HG02885 (cell line): Measurements from ENCODE around the gene SCN9A.
"Not testable (repeated sequence)": the region's sequence is repeated elsewhere in the genome, so short reads cannot be mapped to it uniquely, and the experiment has no call there.

Experiments used
- ATAC-seq: cut with Tn5 transposase; IDR thresholded peaks from one replicate; pipeline ENCODE4 v1.9.1; 2021; ENCODE audit warnings: mild to moderate bottlenecking; ENCODE audit not compliant: unreplicated experiment, poor library complexity

SCN9A gene

DNA sequence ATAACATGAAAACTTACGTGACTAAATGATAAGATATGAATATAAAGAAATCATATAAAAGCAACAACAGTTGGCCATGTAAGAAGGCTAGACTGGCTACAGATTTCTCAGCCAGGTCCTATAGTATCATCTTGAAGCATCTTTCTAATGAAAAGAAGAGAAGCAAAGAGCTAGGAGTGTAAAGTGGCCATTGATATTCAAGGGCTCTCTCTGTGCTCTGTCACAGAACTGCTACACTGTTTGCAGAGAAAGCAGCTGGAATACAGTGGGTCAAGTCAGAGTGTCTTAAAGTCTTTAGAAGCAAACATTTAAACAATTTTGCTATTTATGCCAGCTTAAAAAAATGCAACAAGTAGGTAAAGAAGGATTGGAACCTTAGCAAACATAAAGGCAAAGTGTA, 118.8 kb downstream of the SCN9A start:
- ATAC-seq, result no peak

DNA sequence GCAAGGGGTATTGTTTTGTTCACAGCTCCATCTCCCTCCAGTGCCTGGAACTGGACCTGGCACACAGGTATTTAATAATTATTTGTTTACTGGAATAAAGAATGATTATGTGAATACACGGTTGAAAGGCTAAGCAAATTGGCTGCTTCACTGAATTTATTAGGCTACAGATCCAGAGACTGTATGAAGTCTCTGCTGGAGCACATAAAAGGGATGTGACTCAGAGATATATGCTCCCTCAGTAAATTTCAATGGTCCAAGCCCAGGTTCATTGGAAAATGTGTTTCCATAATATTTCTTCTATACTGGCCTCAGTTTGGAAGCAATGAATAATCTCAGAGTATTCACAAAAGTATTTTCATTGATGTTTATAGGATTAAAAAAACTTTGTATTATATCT, 126.4 kb downstream of the SCN9A start:
- no peak for ATAC-seq

DNA sequence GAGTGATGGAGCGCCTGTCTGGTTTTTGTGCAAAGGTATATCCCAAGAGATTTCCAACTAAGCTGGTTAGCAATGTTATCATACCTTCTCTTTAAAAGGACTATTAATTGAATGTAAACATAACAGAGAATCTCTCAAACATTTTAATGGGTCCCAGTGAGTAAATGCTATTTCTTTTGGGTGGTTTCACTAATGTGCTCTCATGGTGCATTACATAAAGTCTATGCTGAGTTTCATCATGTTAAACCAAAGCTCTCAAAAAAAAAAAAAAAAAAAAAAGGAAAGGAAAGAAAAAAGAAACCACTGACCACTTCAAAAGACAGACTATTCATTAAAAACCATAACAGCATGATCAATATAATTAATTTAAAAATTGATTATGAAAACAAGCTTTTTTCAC, 128.8 kb downstream of the SCN9A start:
- ATAC-seq, result no peak

DNA sequence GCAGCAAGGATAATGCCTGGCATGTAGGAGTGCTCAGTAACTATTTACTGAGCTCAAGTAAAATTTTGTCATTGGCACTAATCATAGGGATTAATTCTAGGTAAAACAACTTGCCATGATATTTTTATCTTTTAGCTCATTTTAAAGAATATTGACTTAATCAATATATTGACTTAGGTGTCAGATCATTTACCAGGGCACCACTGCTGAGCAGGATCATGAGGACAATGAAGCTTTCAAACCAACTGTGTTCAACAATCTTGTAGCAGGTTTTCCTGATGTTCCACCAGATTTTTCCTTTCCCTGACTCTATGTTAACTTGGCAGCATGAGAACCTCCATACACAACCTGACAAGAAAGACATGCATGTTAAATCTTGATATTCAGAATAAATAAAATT, 133.4 kb downstream of the SCN9A start:
- ATAC-seq, result no peak

DNA sequence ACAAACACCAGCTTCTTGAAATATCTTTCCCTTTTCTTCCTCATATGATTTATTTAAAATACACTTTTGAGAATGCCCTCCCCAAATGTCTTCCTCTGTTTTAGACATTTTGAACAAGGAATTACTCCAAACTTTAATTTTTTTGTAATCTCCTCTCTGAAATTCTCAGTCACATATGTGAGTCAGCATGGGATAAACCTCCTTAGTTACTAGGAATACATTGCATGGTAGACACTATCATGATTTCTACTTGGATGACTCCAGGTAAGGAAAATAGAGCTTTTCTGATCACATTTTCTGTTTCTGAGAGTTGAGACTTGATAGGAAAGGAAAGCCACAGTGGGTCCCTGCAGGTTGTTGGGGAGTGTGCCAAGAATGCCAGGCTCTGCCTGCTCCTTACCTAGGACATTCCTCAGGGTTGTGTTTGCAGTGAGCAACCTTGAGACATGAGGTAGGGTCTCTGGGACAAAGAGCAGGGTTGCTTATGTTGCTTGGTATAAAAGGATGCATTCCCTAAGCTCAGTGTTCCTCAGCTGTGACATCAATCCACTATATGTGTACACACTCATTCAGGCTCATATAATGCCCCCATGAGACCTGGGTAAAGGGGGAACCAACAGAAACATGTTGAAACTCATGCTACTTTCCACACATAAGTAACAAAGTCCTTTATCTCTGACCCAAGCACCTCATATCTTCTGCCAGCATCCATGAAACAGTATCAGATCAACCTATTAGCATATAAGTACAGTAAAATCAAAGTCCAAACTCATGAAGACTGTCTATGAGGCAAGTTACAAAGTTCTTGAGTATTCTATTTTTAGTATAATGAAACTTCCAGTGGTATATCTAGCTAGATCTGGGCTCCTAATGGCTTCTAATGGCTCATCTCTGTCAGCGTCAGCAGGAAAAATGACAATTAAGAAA, 135.1 kb downstream of the SCN9A start:
- no peak for ATAC-seq

DNA sequence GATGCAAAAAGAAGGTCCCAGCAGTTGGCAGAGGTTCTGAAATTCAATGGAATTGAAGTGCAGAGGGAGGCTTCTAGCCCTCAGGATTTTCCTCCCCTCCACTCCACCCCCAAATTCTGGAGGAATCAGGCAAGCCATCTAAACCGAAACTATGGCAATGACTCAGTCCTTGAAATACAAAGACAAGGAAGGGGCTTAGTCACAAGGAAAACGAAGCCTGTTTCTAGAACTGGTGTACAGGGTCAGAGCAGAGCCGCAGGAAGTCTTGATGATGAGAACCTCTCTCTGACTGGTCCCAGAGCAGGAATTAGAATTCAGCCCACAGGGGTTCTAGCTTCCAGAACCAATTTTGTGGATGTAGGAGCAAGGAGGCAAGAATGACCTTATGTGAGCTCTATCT, 136.2 kb downstream of the SCN9A start:
- no peak for ATAC-seq

DNA sequence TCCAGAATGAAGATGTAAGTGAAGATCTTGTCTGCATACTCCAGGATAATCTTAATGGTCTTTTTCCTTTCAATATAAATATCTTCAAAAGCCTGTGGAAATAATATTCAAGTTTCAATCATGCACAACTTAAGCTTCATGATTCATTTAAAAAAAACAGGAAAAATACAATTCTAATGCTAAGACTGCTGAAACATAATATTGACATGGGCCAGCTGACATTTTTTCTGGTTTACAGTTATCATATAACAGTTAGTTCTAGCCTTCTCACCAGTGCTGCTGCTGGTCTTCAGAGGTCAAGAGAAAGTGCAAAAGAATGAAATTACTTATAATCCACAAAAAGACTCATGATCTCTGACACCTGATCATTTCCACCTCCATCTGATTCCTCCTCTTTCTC, 137.6 kb downstream of the SCN9A start:
- no peak for ATAC-seq

DNA sequence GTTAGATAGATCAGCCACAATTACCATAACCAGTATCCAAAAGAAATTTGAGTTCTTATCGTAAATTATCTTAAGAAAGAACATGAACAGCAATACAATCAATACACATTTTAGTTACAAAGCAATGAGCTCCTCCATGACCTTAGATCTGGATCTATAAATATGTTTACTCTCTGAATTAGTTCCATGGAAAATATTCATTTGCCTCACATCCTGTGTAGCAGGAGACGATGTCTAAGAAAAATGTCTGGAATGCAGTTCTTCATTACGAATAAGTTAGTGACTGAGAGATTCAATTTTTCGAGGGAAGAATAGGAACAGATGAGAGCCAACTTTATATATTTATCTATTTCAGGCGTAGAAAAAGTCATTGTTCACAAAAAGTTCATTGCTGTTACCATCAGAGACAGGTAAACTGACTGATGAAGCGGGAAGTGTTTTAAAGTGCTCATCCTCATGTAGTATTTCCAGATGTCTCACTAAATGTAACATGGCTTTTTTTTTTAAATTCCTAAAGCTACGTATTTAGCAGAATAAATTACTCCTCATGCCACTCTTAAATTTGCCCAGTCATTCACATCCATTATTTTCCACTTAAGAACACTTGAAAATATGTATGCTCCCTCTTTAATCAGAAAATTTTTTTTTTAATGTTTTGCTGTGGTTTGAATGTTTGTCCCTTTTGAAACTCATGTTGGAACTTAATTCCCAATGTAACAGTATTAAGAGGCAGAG, 141.5 kb downstream of the SCN9A start:
- no peak for ATAC-seq

DNA sequence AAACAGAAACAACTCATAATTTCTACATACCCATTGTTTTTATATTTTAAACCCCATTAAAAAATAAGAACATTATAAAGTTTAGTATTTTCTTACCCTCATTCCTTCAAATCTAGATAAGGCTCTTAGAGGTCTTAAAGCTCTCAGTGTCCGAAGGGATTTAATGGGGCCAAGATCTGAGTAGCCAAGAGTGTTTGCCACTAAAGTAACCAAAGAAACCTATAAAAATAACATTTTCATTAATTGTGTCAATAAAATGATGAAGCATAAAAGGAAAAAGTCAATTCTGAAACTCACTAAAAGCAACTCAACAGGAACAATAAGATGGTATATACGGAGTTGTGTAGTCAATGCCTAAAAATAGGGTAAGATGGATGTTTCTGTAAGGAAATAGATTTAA, 142.5 kb downstream of the SCN9A start:
- ATAC-seq, result no peak

DNA sequence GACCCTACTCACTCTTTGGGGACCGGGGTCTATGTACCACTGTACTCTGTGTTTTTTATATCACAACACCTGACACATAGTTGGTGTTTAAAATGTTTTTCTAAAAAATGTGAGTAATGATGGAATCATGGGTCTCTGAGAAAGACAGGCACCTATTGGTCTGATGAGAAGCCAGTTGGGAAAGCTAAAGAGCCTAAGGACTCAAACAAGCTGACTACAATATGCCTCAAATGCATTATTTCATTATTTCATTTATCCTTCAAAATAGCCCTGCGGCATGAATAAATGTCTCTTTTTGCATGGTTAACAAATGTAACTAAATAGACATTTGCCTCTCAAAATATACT, 145.0 kb downstream of the SCN9A start:
- no peak for ATAC-seq

DNA sequence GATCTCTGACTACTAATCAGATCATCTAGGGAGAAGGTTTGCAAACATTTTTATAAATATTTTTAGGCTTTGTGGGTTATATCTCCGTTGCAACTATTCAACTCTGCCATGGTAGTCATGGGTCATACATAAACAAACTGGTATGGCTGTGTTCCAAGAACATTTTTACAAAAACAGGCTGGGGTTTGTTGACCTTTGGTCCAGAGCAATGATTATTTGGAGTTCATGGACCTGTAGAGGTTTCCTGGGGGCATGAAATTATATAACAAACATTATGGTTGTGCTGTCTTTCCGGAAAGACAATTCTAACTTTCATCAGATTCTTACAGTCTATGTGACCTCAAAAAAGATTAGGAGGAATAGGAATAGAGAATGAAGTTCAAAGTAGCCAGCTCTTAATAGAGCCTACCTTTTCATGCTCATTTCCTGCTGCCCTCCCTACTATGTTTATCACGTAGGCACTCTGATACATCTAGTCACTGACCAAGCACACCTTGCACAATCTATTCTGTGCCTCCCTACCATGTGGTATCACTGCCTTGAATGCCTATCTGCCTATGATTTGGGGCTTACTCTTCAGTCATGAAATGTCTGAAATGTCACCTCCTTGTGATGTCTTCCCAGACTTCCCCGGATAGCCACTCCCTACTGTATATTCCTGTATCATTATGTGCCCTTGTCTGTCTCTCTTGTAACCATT, 145.6 kb downstream of the SCN9A start:
- no peak for ATAC-seq

DNA sequence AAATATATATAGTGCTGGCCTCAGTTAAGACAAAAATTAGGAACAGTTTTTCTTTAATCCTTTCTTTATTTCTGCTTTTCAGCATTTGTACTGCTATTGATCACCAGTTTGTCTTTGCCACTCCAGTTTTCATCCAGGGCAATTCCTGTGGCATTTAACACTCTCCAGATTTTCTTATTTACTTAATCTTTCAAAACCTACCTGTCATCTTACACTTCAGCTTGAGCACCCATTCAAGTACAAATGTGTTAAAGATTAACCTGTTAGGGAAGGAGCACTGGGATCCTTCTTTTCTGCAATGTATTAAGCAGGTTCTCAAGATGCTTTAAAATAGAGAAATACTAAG, 146.1 kb downstream of the SCN9A start:
- ATAC-seq, result no peak

DNA sequence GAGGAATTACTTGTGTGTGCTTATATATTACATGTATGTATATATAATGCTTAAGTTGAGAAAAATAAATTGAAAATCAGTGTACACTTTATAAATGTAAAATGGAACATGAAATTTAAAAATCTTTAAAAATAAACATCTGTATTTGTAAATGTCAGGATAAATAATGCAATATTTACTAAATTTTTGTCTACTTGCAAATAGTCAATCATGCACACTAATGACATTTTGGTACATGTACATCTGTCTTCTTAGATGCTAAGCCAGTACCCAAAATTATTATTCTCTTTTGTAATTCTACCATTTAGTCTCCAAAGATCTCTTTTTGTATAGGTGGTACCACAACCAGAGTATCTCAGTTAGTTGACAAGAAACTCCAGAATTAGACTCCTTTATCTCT, 151.5 kb downstream of the SCN9A start:
- ATAC-seq, result no peak

DNA sequence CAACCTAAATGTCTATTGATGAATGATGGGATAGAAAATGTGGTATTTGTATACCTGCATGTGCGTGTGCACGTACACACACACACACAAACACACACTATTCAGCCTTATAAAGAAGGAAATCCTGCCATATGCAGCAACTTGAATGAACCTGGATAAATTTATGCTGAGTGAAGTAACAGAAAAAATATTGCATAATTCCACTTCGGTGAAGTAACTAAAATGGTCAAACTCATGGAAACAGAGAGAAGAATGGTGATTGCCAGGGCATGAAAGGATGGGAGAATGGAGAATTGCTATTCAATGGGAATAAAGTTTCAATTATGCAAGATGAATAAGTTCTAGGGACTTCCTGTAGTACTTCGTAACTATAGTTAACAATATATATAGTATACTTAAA, 152.4 kb downstream of the SCN9A start:
- ATAC-seq, result no peak

DNA sequence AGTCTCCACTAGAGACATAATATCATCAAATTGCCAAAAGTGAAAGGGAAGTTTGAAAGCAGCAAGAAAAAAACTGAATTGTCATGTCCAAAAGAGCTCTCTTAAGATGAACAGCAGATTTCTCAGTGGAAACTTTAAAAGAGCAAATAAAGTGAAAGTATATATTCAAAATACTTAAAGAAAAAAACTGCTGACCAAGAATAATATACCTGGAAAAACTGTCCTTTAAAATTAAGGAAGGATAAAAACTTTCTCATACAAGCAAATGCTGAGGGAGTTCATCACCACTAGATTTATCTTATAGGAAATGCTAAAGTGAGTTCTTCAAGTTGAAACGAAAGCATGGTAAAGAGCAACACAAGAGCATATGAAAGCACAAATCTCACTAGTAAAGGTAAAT, 164.7 kb downstream of the SCN9A start:
- no peak for ATAC-seq

DNA sequence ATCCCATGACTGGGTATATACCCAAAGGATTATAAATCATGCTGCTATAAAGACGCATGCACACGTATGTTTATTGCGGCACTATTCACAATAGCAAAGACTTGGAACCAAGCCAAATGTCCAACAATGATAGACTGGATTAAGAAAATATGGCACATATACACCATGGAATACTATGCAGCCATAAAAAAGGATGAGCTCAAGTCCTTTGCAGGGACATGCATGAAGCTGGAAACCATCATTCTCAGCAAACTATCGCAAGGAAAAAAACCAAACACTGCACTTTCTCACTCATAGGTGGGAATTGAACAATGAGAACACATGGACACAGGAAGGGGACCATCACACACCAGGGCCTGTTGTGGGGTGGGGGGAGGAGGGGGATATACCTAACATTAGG, 165.8 kb downstream of the SCN9A start:
- not testable (repeated sequence) for ATAC-seq

DNA sequence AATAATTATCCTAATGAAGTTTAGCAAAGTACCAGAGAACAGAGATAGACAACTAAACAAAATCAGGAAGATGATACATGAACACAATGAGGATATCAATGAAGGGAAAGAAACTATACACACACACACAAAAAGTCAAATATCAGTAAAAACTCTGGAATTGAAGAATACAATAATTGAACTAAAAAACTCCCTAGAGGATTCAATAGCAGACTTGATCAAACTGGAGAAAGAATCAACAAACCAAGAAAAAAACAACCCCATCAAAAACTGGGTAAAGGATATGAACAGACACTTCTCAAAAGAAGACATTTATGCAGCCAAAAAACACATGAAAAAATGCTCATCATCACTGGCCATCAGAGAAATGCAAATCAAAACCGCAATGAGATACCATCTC, 166.4 kb downstream of the SCN9A start:
- ATAC-seq, result not testable (repeated sequence)

DNA sequence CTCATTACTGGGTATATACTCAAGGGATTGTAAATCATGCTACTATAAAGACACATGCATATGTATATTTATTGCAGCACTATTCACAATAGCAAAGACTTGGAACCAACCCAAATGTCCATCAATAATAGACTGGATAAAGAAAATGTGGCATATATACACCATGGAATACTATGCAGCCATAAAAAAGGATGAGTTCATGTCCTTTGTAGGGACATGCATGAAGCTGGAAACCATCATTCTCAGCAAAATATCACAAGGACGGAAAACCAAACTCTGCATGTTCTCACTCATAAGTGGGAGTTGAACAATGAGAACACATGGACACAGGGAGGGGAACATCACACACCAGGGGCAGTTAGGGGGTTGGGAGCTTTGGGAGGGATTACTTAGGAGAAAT, 169.6 kb downstream of the SCN9A start:
- not testable (repeated sequence) for ATAC-seq

DNA sequence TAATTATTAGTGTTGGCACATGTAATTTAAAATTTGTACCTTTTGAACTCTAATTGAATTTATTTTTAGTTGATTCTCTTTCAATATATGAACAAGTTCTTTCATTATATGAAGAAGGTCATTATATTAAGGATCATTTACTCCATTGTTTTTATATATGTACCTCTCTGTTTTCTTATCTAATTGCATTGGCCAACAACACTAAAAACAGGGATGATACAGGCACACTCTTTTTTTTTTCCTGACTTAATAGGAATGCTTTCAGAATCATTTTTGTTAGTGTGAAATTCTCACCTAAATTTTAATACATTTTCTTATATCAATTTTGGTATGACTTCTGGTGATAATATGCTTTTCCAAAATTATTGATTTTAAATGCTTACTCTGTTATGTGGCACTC, 173.0 kb downstream of the SCN9A start:
- ATAC-seq, result no peak

DNA sequence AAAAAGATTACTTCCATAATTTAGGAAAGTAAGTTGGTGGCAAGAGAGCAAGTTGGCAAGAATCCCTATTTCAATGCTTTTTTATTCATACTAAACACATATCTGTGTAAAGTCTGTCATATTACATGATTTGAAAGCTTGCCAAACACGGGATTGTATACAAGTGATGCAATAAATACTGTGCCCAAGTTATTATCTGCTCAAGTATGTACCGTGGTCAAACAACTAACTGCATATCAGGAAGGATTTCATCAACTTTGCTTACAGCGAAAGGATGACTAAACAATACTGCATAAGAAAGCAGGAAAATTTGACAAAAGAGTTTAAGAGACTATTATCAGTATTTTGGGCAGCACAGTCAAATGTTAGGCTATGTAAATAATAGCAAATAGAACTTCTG, 178.3 kb downstream of the SCN9A start:
- ATAC-seq, result no peak

DNA sequence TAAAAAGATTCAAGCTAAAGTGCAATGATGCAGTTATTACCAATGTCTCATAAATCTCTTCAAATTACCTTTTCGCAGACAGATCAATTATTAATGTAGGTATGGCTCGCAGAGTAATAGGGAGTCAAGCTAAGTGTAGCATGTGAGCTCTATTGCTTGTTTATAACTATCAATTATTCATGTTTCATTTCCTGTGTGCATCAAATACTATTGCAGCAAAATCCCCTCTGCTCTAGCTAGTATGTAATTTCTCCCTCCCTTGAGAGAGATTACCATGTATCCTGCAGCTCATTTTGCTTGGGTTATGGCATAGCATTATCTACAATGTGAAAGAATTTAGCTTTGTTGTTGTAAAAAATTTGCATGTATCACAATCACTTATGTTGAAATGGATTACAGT, 182.3 kb downstream of the SCN9A start:
- ATAC-seq, result no peak
